MV-4-11 (cell line): ENCODE results near the gene PTAFR.

ENCODE experiments used
- DNase-seq: peaks from one replicate; lab custom pipeline; 2025; lab: John Stamatoyannopoulos, UW

PTAFR gene

DNA sequence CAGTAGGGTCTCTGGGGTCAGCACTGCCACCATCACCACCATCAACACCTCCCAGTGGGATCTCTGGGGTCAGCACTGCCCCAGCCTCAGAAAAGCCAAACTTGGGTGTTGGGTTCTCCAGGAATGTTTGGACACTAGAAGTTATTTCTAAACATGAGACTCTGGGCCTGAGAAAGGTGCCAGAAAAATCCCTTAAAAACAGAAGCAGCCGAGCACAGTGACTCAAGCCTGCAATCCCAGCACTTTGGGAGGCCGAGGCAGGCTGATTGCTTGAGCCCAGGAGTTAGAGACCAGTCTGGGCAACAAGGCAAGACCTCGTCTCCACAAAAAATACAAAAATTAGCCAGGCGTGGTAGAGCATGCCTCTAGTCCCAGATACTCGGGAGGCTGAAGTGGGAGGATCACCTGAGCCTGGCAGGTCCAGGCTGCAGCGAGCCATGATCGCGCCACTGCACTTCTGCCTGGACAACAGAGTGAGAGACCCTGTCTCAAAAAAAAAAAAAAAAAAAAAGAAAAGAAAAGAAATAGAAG lies 470 bp downstream of the PTAFR start:
- DNase-seq, result no peak

DNA sequence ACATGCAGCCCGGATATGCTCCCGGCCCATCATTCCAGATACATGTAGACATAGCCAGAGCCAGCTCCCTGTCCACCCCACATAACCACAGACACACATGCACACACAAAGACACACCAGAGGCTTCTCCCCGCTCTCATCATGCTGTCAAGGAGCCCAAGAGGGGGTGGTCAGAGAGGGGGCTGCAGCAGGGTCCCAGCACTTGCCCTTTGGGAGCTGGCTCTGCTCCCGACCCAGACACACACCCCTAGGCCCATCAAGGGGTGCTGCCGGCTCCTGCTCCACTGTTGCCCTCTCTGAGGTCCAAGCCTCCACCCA lies 2.6 kb downstream of the PTAFR start:
- DNase-seq, result no peak

DNA sequence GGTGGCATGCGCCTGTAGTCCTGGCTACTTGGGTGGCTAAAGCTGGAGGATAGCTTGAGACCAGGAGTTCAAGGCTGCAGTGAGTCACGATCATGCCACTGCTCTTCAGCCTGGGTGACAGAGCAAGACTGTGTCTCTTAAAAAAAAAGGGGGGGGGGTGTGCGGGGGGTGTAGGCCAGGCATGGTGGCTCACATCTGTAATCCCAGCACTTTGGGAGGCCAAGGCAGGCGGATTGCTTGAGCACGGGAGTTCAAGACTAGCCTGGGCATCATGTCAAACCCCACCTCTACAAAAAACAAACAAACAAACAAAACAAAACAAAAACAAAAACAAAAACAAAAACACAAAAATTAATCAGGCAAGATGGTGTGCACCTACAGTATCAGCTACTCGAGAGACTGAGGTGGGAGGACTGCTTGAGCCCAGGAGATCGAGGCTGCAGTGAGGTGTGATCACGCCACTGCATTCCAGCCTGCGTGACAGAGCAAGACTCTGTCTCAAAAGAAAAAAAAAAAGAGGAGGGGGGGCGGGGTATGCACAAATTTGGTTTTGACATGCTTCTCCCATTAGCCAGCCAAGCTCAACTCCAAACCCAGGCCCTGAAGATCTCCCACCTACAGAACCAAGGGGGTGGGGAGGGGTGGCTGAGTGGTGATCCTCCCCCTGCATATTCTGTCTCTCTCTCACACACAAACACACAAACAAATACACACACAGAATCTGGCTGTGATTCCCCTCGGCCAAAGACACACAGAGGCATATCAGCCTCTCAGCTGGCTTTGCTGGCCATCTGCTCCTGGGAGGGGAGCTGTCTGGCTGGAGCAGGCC lies 3.1 kb downstream of the PTAFR start:
- no peak for DNase-seq

DNA sequence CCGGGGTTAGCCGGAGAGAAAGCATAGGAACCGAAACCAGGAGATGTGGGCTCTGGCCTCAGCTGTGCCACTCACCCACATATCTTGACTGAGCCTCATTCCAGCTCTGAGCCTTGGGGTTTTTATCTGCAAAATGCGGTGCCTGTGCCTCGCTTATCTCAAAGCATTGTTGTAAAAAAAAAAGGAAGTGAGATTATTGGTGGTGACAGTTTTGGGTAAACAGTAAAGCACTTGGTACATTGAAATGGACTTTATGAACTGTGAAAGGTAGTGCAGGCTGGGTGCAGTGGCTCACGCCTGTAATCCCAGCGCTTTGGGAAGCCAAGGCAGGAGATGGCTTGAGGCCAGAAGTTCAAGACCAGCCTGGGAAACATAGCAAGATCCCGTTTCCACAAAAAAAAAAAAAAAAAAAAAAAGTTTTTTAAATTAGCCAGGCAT lies 3.8 kb downstream of the PTAFR start:
- DNase-seq, result peak; percentile 100

DNA sequence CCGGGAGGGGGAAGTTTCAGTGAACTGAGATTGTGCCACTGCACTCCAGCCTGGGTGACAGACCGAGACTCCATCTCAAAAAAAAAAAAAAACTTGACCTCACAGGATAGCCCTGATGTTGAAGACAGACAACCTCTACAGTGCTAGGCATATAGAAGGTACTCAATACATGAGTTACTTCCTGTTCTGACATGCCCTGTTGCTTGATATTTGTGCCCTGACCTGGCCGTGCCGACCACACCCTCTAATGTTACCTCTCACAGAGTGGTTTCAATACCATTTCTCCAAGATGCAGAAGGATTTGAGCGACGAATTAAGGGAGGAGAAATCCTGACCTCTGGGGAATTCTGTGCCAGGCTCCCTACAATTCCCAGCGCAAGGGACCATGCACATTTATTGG lies 5.2 kb downstream of the PTAFR start:
- no peak for DNase-seq

DNA sequence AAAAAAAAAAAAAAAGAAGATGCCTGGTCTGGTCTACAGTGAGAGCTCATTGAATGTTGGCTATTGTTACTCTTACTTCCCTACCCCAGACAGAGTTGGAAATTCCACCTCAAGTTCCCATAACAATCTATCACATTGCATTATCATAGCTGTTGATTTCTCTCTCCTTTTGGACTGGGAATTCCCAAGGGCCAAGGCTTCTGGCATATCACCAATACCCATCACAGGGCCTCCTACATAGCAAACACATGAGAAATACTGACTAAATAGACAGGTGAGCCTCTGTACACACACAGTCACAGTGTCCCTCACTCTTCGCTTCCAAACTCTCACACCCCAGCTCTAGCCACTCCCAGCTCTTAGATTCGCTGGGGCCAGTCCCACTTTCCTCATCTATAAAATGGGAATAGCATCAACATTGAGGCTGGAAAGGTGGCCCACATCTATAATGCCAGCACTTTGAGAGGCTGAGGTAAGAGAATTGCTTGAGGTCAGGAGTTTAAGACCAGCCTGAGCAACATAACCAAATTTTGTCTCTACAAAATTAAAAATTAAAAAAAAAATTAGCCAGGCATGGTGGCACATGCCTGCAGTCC lies 6.4 kb downstream of the PTAFR start:
- DNase-seq, result no peak

DNA sequence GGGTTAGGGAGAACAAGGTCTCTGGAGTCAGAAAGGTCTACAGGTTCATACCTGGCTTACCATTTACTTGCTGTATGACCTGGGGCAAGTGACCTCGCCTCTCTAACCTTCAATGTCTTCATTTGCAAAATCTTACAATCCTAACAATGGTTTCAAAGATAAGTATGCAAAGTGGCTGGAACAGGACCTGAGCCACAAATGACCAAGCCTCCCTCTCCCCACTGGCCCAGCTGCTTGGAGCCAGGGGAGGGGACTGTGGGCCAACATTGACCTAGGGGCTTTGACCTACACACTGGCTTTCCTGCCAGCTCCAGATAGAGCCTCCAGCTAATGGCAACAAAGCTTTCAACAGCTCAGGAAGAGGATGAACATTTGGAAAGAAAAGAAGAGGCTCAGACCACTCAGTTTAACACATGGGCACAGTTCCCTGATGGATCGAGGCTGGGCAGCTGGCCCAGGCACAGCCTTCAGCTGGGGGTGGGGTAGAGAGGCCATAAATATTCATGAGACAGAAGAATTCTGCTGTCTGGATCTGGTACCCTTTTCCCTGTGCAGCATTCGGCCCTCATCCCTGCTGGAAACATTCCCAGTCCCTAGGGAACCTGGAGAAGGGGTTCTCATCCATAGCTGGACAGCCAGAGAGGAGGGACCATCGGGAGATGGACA lies 12.9 kb downstream of the PTAFR start:
- DNase-seq, result no peak

DNA sequence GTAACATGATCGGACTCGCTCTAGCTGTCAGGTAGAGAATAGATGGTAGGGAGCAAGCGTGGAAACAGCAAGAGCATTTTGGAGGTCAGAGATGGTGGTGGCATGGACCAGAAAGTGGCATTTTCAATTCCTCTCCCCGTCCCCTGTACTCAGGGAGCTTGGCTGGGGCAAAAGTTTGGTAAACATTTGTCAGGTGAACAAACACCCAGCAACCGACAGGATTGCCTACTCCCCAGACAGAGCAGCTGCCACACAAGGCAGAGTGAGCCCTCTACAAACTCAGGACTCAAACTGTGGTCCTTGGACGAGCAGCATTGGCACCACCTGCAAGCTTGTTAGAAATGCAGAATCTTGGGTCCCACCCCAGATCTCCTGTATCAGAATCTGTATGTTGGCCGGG lies 14.3 kb downstream of the PTAFR start:
- no peak for DNase-seq

DNA sequence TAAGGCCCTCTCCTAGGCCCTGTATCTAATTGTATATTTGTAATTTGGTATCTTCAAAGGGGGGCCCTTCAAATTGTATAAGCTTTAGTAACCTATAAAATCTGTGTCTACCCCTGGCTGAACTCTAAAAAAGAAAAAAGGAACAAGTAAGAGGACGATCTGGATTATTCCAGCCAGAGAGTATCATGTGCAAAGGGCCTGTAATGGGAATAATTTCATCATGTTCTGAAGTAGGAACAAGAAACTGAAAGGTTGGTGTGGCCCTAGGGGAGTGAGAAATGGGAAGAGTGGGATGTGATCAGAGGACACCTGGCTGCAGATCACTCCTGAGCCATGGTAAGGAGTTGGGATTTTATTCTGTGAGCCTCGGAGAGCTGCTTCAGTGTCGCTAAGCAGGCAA lies 14.7 kb downstream of the PTAFR start:
- peak; percentile 34 for DNase-seq

DNA sequence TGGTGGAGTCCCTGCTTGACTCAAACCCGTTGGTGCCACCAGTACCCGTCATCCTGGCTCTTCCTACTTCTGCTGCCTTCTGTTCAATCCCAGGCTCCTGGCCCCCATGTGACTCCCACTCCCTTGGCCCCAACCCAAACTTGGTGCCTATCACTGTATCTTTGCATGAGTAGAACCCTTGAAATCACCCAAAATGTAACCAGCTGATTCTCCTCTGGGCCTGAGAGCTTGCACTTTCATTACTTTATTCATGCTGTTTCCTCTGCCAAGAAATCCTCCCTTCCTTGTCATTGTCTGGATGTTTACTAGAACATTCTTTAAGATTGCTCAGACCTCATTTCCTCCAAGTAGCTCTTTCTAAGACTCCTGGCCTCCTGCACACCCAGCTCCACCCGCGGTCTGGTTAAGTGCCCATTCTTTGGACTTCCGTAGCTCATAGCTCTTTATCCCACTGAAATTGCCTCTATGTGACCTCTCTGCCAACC lies 15.7 kb downstream of the PTAFR start:
- DNase-seq, result no peak

DNA sequence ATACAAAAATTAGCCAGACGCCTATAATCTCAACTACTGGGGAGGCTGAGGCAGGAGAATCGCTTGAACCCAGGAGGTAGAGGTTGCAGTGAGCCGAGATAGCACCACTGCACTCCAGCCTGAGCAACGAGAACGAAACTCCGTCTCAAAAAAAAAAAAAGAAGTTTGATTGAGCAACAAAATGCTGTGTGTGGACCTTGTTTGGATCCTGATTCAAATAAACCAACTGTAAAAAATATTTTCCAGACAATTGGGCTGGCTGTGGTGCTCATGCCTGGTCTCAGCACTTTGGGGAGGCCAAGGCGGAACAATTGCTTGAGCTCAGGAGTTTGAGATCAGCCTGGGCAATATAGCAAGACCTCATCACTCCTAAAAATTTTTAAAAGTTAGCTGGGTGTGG lies 16.8 kb downstream of the PTAFR start:
- peak; percentile 79 for DNase-seq

DNA sequence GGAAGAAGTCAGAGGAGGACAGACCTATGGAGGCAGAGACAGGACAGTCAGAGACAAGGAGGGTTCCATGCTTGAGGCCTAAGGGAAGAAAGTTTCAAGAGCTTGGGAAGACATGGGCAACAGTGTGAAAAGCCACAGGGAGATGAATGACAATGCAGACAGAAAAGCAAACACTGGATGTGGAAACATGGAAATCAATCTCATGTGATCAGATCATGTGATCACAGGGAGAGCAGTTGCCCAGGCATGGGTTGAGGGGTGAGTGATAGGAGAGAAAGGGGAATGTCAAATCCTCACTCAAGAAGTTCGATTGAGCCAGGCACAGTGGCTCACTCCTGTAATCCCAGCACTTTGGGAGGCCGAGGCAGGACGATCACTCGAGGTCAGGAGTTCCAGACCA lies 17.2 kb downstream of the PTAFR start:
- no peak for DNase-seq

DNA sequence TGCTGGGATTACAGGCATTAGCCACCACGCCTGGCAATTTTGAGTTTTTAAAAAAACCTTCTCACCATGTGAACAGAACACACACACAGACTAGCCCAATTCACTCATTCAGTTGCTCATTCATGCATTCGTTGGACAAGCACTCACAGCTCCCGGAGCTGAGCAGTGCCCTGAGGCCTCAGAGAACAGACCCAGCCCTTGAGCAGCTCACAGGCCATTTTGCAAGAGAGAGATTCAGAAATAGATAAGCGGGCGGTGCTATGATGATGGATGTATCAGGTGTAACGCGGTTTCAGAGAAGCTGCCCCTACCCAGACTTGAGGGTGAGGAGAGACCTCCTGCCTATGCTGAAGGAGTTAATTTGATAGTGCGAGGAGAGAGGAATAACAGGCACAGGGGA lies 18.6 kb downstream of the PTAFR start:
- no peak for DNase-seq

DNA sequence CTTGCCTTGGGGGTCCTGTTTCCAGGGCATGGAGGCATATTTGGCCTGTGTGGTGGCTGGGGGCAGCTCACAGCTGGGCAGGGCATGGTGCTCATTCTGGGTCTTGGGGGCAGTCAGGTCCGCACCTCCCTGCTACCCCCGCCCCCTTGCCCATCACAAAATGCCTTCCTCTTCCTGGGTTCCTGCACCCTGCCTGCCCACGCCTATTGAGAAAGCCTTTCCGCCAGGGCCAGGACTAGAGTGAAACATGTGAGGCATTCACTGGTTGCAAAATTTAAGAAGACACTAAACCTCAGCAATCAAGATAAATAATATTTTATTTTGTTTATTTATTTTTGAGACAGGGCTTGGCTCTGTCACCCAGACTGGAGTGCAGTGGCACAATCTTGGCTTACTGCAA lies 19.7 kb downstream of the PTAFR start:
- DNase-seq, result peak; percentile 75

DNA sequence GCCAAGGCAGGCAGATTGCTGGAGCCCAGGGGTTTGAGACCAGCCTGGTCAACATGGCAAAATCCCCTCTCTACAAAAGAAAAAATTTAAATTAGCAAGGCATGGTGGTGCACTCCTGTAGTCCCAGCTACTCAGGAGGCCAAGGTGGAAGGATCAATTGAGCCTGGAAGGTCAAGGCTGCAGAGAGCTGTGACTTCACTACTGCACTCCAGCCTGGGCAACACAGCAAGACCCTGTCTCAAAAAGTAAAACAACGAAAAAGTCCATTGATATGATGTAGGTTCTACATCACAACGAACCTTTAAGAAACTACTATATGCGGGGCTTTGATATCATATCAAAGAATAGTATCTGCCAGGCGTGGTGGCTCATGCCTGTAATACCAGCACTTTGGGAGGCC lies 20.9 kb downstream of the PTAFR start:
- DNase-seq, result no peak

DNA sequence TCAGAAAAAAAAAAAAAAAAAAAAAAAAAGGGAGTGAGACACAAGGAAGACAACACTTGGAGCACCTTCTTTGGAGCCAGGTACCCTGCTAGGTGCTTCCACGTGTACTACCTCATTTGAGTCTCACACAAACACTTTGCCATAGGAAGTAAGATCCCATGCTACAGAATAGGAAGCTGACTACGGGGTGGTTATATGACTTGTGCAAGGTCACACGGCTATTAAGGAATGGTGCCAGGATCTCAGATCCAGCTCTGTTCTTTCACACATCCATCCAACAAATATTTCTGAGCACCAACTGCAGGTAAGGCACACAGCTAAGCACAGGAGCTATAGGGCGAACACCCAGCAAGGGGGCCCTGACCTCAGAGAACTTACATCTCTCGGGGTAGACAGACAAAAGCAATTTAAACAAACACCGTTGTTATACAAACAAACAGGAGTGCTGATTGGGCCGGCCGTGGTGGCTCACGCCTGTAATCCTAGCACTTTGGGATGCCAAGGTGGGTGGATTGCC lies 22.4 kb downstream of the PTAFR start:
- DNase-seq, result no peak

DNA sequence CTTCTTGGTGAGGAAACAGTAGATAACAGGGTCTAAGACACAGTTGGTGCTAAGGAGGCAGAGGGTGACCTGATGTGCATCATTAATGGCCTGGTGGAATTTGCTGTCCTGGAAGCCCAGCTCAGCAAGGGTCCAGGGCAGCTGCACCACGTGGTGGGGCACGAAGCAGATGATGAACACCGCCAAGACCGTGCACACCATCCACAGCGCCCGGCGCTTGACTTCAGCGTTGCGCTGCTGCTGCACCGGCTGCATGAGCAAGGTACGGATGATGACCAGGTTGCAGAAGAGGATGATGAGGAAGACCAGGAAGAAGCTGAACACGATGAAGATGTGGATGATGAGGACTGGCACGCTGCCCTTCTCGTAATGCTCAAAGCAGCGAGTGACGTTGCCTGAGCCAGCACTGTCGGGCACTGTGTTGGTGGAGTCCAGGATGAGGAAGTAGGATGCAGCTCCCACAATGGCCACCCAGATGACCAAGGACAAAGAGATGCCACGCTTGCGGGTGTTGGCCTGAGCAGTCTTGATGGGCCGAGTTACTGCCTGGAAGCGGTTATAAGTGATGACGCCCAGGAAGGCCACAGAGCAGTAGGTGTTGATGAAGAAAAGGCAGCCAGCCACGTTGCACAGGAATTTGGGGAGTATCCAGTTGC lies 26.2 kb downstream of the PTAFR start:
- DNase-seq, result no peak

DNA sequence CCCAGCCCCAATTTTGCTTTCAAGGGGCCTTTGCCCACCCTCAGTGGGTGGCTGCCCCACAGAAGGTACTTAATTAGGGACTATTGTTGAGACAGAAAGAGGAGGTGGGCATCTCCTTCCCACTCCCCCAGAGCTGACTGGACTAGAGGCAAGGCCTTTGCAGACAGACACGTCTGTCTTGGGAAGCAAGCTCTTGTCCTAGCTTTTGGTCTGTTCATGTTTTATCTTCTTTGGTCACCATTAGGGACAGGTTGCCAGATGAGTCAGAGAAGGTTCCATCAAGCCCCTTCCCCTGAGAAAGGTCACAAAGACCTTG lies 27.7 kb downstream of the PTAFR start:
- DNase-seq, result no peak

DNA sequence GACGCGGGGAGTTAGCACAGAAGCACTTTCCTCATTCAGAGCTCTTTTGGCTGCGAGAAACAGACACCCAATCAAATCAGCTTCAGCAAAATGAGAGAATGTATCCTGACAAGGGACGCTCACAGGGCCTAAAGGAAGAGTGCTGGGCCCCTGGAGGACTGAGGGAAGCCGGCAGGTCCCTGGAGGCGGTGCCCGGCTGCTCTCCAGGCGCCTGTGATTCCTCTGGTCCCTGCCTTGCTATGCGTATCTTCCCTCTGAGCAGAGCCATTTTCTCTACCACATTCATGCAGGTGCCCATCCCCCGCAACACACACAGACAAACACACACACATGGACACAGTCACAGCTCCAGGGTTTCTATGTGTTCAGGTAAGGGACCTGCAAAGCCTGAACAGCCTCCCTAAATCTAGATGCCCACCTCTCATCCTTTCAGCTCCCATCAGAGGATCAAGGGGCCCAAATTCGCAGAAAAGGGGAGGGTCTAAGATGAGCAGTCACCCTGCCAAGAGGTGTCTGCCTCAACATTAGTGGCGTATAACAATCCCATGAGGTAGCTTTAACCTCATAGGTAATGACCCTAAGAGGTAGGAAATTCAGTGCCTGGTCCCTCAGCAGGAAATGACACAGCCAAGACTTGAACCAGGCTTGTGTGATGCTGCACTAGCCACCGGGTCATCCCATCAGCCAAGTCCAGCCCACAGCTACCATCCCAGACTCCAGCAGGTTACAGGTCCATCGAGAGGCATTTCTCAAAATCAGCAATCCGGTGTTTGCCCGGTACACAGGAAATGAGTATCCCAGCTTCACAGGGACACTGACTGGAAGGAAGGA lies 29.0 kb downstream of the PTAFR start:
- no peak for DNase-seq

DNA sequence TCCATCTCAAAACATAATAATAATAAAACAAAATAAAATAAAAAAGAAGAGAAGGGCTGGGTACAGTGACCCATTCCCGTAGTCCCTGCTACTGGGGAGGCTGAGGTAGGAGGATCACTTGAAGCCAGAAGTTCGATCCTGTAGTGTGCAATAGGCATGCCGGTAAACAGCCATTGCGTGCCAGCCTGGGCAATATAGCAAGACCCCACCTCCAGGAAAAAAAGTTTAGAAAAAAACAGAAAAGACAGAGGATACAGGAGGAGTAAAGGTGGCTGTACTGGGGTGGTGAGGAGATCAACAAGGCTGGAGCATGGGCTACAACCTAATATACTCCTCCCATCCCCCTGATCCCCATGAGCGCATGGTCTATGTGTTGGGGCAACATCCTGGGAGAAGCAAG lies 30.8 kb downstream of the PTAFR start:
- no peak for DNase-seq
